Neural progenitor cell (in vitro differentiated cells): ENCODE data around the gene FIGLA. TPM values are rescaled to one million over a fixed set of nuclear protein-coding genes. Genes with fewer than 3 reads are reported as not detected.

Experiments
- DNase-seq: peaks from one replicate; pipeline ENCODE4 v3.0.0-alpha.2; 2016; ENCODE audit warnings: low spot score
- H2AFZ ChIP-seq: fragments of 200-600 bp; sonication (generic); replicated peaks from 2 replicates; pipeline ENCODE4 v1.6.1; 2016; ENCODE audit warnings: antibody characterized with exemption
- H3F3A ChIP-seq: fragments of 200-600 bp; sonication (generic); 2 replicates; pipeline ENCODE4 v1.6.1; 2016; ENCODE audit warnings: antibody characterized with exemption, low read depth
- H3K27ac ChIP-seq: fragments of 200-600 bp; sonication (generic); 2 replicates; pipeline ENCODE4 v1.5.1; 2016; ENCODE audit warnings: mild to moderate bottlenecking
- H3K27me3 ChIP-seq: fragments of 200-600 bp; sonication (generic); 2 replicates; pipeline ENCODE4 v1.6.1; 2016; ENCODE audit warnings: mild to moderate bottlenecking, moderate library complexity
- H3K36me3 ChIP-seq: fragments of 200-600 bp; sonication (generic); 2 replicates; pipeline ENCODE4 v1.5.1; 2016
- H3K4me1 ChIP-seq: fragments of 200-600 bp; sonication (generic); 2 replicates; pipeline ENCODE4 v1.6.1; 2016; ENCODE audit warnings: mixed run types
- H3K4me2 ChIP-seq: fragments of 200-600 bp; sonication (generic); 2 replicates; pipeline ENCODE4 v1.6.1; 2016
- H3K4me3 ChIP-seq: fragments of 200-600 bp; sonication (generic); 2 replicates; pipeline ENCODE4 v1.5.1; 2016
- H3K79me2 ChIP-seq: fragments of 200-600 bp; sonication (generic); 2 replicates; pipeline ENCODE4 v1.6.1; 2016; ENCODE audit warnings: low read depth
- H3K9ac ChIP-seq: fragments of 200-600 bp; sonication (generic); 2 replicates; pipeline ENCODE4 v1.6.1; 2016
- H3K9me3 ChIP-seq: fragments of 200-600 bp; sonication (generic); 2 replicates; pipeline ENCODE4 v1.5.1; 2016; ENCODE audit warnings: low read depth
- H4K20me1 ChIP-seq: fragments of 200-600 bp; sonication (generic); 2 replicates; pipeline ENCODE4 v1.6.1; 2016; ENCODE audit warnings: low read depth
- H3K27ac Mint-ChIP-seq: 3 replicates; pipeline ENCODE4 v1.8.0; 2021; ENCODE audit warnings: mixed read lengths
- H3K27me3 Mint-ChIP-seq: 2 replicates; pipeline ENCODE4 v1.8.0; 2022; ENCODE audit warnings: low read depth, mild to moderate bottlenecking, inconsistent platforms, moderate library complexity, mixed read lengths; ENCODE audit not compliant: insufficient read depth
- H3K36me3 Mint-ChIP-seq: 3 replicates; pipeline ENCODE4 v1.8.0; 2021; ENCODE audit warnings: mixed read lengths
- H3K4me1 Mint-ChIP-seq: 3 replicates; pipeline ENCODE4 v1.8.0; 2021; ENCODE audit warnings: mixed read lengths
- H3K4me3 Mint-ChIP-seq: 3 replicates; pipeline ENCODE4 v1.8.0; 2021; ENCODE audit warnings: mild to moderate bottlenecking, moderate library complexity, mixed read lengths
- H3K9me3 Mint-ChIP-seq: 3 replicates; pipeline ENCODE4 v1.8.0; 2020; ENCODE audit warnings: mixed read lengths
- CTCF ChIP-seq: fragments of 200-600 bp; sonication (generic); IDR thresholded peaks from 2 replicates; pipeline ENCODE4 v1.5.1; 2017; ENCODE audit warnings: antibody characterized with exemption, mild to moderate bottlenecking
- EZH2 ChIP-seq: fragments of 200-600 bp; sonication (generic); IDR thresholded peaks from 2 replicates; pipeline ENCODE4 v1.6.1; 2017; ENCODE audit warnings: antibody characterized with exemption, mild to moderate bottlenecking, moderate library complexity
- EZH2phosphoT487 ChIP-seq: fragments of 200-600 bp; sonication (generic); IDR thresholded peaks from 2 replicates; pipeline ENCODE4 v1.6.1; 2017; ENCODE audit warnings: antibody characterized with exemption
- total RNA-seq: library from RNA; depleted of rRNA; stranded (reverse); fragments of >200 nt; gene quantifications from 2 replicates; pipeline ENCODE4 v1.2.3, GENCODE V29; 2015; ENCODE audit warnings: low replicate concordance

The FIGLA gene
- total RNA-seq, 1 donor from 2014 or later, result not detected

DNA sequence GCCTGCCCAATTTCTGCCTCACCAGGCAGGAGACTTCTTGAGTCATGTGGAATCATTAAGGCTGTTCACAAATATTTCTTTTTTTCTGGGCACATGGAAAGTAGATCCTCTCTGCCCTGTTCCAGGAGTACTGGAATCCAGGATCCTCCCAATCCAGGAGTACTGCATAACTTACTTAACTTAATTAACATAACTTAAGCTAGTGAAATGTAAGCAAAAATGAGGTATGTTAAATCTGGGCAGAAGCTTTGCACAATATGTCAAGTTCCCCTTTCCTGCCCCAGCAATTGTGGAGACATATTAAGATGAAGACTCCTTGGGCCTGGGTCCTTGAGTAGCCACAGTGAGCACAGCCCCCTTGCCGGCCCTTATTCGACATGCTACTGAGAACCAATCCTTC, 41.9 kb upstream of the FIGLA start:
- no peaks in the 10 kb centered on the region for H3K36me3 Mint-ChIP-seq

DNA sequence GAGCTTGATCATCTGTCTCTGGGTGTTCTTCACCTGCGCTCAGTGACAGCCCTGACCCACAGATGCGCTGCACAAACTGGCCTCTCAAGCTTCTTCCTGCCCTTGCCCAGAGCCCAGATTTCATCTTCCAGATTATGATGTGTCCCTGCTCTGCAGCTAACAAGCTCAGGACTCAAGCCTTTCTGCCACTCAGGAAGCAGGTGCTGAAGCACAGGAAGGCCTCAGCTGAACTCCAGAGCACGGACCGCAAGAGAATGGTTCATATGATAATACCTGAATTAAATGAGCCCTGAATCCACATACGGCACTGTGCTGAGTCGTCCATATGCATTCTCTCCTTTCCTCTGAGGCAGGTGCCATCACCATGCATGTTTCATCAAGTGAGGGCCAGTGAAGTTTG, 41.4 kb upstream of the FIGLA start:
- no peaks in the 10 kb centered on the region for H3K9me3 ChIP-seq
- no peak overlapping the region for H3K9ac ChIP-seq
- H3K36me3 ChIP-seq, result no peaks in the 10 kb centered on the region
- Mint-ChIP-seq H3K36me3 (no peaks in the 10 kb centered on the region), H3K27ac (no peak overlapping the region), H3K9me3 (peaks cover 8% of the 10 kb centered on the region), H3K4me1 (no peaks in the 10 kb centered on the region), H3K4me3 (no peak overlapping the region), H3K27me3 (peaks cover 9% of the 10 kb centered on the region)
- H3K4me2 ChIP-seq, result no peak overlapping the region
- peaks cover 3% of the 10 kb centered on the region for H3K4me1 ChIP-seq
- no peak overlapping the region for H3K4me3 ChIP-seq
- H2AFZ ChIP-seq, result no peak overlapping the region
- no peaks in the 10 kb centered on the region for H3F3A ChIP-seq
- no peak overlapping the region for H3K27ac ChIP-seq
- H4K20me1 ChIP-seq, result no peaks in the 10 kb centered on the region
- no peaks in the 10 kb centered on the region for H3K79me2 ChIP-seq
- no peaks in the 10 kb centered on the region for H3K27me3 ChIP-seq
- DNase-seq, result no peak
- TF ChIP-seq CTCF, result no peak
- no peak for TF ChIP-seq EZH2
- TF ChIP-seq EZH2phosphoT487, result no peak

More for the DNA sequence above, 41.9 kb upstream of the FIGLA start:
- Histone ChIP-seq H3K79me2 (no peaks in the 10 kb centered on the region), H3K36me3 (no peaks in the 10 kb centered on the region), H3K27ac (no peak overlapping the region), H3K9me3 (no peaks in the 10 kb centered on the region), H4K20me1 (no peaks in the 10 kb centered on the region), H2AFZ (no peak overlapping the region), H3K4me1 (peaks cover 3% of the 10 kb centered on the region), H3K4me2 (no peak overlapping the region), H3K4me3 (no peak overlapping the region), H3F3A (no peaks in the 10 kb centered on the region), H3K9ac (no peak overlapping the region), H3K27me3 (no peaks in the 10 kb centered on the region)
- H3K27ac Mint-ChIP-seq, result no peak overlapping the region
- H3K4me1 Mint-ChIP-seq, result no peaks in the 10 kb centered on the region
- DNase-seq, result no peak
- peaks cover 8% of the 10 kb centered on the region for H3K9me3 Mint-ChIP-seq
- TF ChIP-seq CTCF (no peak), EZH2phosphoT487 (no peak), EZH2 (no peak)
- peaks cover 11% of the 10 kb centered on the region for H3K27me3 Mint-ChIP-seq
- H3K4me3 Mint-ChIP-seq, result no peak overlapping the region

DNA sequence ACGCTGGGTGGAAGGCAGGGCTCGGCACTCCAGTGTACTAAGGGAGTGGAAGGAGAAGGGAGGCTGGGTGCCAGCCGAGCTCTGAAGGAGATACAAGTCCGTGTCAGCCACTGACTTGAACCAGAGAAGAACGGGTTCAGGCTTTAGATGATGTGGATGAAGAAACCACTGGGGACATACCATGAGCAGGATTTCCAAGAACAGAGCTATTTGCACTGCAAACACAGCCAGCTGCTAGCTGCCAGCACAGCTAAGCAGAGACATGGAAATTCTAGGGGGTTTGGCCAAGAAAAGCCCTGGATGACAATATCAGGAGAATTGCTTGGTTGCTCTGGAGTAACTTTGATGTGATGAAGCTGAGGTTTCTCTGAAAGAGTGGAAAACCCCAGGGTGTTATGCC, 39.9 kb upstream of the FIGLA start:
- no peaks in the 10 kb centered on the region for H3K36me3 Mint-ChIP-seq
- Histone ChIP-seq H3K4me1 (peaks cover 3% of the 10 kb centered on the region), H3F3A (no peaks in the 10 kb centered on the region), H3K9me3 (no peaks in the 10 kb centered on the region), H3K79me2 (no peaks in the 10 kb centered on the region), H3K4me3 (no peak overlapping the region), H4K20me1 (no peaks in the 10 kb centered on the region), H3K27ac (no peak overlapping the region), H3K9ac (no peak overlapping the region), H3K4me2 (no peak overlapping the region), H3K36me3 (no peaks in the 10 kb centered on the region), H3K27me3 (no peaks in the 10 kb centered on the region), H2AFZ (no peak overlapping the region)
- DNase-seq, result no peak
- no peaks in the 10 kb centered on the region for H3K4me1 Mint-ChIP-seq
- no peak overlapping the region for H3K4me3 Mint-ChIP-seq
- H3K9me3 Mint-ChIP-seq, result peaks cover 8% of the 10 kb centered on the region
- H3K27me3 Mint-ChIP-seq, result peaks cover 7% of the 10 kb centered on the region
- H3K27ac Mint-ChIP-seq, result peak overlapping the region; percentile 30
- TF ChIP-seq EZH2phosphoT487 (no peak), CTCF (no peak), EZH2 (no peak)
